GM19463 (cell line): ENCODE data around the gene DDX3X.
A peak's percentile ranks its signal among the peaks of the same experiment; 100 is the strongest.

Experiments used
- ATAC-seq: cut with Tn5 transposase; IDR thresholded peaks from one replicate; pipeline ENCODE4 v1.9.1; 2021; ENCODE audit warnings: mild to moderate bottlenecking, moderate library complexity; ENCODE audit not compliant: unreplicated experiment

Gene DDX3X

DNA sequence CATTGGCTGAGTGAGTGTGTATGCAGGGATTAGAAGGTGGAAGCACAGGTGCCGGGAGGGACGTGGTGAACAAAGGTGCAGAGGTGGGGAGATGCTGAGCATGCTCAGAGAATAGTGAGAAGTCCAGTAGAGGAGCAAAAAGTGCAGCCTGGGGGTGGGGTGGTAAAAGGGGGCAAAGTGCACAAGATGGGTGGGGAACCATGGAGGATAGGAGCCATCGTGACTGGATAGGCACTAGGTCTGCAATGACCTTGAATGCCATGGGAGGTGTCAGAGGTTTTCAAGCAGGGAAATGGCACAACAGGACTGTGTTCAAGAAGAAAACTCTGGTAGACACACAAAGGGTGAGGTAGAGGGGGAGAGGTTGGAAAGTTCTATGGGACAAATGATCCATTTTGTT, 6.6 kb upstream of the DDX3X start:
- no peak for ATAC-seq

DNA sequence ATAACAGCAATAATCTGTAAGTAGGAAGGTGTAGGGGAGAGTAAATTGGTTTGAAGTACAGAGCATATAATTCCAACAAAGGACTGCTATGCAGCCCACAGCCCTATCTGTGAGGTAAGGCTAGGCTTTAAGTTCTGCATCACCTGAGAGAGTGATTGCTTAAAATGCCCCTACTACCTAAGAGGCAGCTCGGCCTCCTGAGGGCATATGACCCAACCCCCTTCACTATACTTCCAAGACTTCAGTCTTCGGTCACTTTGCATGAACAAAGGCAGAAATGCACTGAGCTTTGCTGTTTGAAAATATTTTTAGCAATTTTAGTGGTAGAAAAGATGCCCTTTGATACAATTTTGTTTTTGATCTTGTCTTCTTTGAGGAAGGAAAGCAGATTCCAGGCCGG, 4.9 kb upstream of the DDX3X start:
- ATAC-seq, result no peak

DNA sequence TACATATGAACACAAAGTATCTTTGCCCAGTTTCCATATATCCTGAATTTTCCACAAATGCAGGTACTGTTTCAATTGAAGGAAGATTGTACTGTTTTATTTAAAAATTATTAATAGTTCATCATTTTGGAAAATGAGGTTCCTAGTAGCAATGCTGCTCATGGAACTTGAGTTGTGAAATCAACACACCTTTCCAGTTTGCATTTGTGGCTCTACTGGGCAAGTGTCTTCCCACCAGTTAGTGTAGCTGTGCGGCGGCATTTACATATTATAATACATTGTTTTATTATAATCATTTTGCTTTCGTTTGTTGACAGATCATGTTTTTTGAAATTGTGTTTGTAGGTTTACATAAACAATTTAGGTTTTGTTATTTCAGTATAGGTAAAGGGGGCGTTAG, 2.0 kb upstream of the DDX3X start:
- ATAC-seq, result no peak

DNA sequence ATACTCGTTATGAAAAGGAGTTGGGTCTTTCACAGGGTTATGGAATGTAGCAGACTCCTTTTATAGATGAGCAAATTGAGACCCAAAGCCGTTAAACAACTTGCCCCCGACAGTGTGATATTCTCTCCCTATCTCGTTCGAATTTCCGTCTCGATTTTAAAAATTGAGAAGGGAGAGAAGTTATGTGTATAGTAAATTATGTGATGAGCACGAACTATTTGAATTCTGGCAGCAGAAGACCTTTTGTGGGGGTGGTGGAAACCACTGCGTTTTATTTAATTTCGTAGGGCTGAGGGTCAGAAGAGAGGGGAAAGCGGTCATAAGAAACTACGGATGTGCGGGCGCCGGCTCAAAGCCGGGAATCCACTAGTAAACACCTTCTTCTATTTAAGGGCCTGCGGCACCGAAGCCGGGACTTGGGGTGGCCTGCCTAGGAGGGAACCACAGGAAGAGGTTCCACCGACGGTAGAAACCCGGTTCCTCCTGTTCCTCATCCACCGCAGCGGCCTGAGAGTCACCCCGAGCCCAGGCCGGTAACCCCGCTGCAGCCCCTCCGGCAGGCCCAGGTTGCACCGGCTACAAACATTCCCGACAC, 1.5 kb upstream of the DDX3X start:
- ATAC-seq, result peak; percentile 16

DNA sequence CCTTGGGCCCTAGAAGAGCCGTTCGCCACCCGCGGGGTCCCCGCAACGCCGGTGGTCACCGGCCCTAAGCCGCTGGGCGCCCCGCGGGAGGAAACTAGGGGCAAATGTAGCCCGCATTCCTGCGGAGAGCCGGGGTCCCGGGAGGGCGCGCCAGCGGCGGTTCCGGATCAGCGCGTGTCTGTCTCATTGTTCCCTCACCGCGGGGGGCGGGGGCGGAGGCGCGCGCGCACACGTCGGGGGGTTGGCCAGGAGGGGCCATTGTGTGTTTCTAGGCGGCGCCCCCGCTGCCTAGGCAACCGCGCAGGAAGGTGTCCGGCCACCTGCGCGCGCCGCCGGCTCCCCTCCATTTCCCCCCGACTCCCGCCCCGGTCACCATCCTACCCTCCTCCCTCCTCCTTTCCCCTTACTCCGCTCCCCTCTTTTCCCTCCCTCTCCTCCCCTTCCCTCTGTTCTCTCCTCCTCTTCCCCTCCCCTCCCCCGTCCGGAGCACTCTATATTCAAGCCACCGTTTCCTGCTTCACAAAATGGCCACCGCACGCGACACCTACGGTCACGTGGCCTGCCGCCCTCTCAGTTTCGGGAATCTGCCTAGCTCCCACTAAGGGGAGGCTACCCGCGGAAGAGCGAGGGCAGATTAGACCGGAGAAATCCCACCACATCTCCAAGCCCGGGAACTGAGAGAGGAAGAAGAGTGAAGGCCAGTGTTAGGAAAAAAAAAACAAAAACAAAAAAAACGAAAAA, 789 bp upstream of the DDX3X start:
- peak; percentile 40 for ATAC-seq

DNA sequence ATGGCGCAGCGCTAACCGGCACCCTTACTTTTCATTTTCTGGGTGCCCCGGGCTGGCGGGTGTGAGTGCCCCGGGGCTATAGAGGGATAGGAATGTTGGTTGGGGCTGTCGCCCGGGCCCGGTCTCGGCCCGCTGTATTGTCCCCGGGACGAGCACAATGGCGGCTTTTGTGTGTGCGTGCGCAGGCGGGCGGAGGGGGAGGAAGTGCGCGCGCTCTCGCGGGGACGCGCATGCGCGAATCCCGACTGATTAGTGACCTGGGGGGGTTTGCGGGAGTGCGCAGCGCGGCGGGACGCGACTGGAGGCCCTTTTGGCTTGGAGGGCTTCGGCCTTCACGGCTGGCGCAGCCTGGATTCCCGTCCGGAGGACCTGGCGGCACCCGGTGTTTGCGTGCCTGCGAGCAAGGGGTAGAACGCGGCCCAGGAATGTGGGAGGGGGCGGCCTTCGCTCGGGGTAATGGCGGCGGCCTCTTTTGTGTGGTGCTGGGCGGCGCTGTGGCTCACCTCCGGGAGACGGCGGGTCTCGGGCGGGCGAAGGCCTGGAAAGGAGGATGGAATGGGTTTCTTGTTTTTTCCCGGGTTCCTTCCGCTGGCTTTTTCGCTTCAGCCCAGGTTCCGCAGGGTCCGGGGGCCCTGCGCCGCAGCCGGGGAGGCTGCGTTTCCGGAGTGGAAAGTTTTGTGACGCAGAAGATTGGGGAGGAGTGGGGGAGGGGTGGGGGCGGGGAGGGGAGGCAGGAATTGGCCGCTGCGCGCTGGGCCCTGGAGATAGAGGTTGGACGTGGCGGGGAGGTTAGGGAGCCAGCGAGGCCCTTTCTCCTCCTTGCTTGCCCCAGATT, 618 bp downstream of the DDX3X start:
- ATAC-seq, result peak; percentile 21

DNA sequence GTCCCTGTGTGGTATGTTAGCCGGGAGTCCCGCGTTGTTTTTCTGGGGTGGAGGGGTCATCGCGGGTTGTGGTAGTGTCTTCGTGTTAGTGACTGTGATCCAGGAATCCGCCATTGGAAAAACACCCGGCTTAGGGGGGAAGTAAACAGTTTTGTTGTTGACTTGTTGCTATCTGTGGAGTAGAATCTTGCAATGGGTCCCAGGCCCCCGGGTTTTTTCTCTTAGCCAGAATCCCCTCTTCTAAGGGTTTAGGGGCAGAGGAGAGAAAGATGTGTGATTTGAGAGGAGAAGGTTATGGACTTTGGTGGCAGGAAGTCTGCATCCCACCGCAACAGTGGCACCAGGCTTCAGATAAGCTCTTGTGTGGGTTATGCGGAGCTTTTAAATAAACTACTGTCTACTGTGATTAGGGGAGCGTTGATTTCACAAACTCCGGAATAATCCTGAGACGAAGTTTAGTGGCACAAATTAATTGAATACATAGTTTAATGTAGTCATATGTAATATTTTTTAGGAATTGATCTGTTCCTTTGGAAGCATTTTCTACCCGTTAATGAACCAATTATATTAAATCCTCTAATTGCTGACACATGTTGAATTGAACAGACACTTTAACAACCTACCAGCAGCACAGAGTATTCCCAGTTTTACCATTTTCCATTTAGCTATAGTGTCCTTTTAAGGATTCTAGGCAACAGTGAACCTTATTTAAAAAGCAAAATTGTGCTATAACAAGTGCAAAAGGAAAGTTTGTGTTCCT, 1.4 kb downstream of the DDX3X start:
- no peak for ATAC-seq

DNA sequence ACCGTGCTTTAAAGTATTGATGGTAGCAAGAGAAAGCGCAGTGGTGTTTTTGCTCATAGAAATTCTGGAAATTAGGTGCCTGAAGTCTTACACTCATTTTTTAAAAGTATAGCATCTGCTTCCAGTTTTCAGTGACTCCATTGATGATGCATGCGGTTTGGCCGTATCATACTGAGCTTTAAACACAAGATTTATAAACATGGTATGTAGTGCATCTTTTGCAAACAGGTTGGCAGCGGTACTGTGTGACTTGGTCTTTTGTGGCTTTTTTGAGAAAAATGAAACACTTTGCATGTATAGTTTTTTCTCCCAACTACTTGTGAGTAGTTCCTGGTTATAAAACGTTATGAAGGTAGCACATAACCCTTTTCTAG, 2.0 kb downstream of the DDX3X start:
- ATAC-seq, result no peak

DNA sequence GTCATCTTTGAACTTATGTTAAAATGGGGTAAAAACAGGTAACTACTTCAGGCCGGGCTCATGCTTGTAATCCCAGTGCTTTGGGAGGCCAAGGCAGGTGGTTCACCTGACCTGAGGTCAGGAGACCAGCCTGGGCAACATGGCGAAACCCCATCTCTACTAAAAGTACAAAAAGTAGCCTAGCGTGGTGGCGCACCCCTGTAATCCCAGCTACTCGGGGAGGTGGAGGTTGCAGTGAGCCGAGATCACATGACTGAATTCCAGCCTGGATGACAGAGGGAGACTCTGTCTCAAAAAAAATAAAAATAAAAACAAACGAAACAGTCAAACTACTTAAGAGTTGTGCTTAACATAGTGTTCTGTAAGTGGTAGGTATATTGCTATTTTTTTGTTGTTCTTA, 2.5 kb downstream of the DDX3X start:
- ATAC-seq, result no peak

DNA sequence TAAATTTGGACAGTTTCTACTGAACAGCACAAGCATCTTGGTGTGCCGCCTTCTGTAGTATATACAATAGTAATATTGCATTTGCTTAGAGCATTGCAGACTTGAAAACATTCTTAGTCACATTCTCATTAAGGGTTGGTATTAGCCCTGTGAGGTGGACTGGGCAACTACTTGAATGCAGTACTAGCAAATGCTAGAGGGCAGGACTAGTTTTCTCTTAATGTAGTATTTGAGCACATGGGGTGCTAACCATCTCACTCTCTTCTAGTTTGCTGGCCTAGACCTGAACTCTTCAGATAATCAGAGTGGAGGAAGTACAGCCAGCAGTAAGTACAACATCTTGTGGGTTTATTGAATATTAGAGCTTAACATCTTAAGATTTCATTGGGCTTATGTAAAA, 3.2 kb downstream of the DDX3X start:
- no peak for ATAC-seq

DNA sequence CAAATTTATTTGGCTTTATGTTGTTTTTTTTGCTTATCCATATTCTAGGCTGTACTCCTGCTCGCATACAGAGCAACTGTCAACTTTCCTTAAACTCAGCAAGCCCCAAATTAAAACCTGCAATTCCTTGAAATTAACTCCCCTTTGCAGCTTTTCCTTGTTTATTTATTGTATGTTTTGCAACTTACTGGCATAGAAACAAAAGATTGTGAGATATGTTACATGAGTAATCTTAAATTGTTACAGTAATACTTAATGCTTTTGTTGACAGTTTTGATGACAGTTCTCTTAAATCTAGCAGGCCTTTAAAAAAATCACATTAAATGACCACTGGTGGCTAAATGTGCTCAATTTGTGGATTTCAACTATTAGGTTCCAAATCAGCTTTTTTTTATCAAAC, 4.5 kb downstream of the DDX3X start:
- ATAC-seq, result no peak

DNA sequence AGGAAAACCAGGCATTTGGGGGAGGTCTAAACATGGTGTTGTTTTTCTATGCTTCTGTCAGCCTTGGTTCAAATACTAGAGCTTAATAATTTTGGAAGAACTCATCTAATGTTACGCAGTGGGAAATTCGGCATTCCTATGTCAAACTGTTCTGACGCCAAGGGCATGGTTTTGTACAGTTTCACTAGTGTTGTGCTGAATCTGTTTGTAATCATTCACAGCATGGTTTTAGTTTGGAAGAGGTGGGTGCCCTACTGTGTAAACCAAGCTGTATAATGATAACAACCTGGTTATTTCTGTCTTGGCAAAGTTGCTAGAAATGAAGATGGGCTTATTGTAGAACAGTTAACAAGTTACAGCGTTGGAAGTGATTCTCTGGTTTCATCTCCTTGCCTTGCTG, 5.2 kb downstream of the DDX3X start:
- ATAC-seq, result no peak

DNA sequence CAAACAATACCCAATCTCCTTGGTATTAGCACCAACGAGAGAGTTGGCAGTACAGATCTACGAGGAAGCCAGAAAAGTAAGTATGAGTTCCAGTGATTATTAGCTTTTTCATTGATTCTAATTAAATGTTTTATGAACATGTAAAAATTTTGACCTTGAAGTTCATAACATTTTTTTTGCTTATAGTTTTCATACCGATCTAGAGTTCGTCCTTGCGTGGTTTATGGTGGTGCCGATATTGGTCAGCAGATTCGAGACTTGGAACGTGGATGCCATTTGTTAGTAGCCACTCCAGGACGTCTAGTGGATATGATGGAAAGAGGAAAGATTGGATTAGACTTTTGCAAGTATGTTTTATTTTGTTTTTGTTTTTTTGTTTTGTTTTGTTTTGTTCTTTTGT, 10.1 kb downstream of the DDX3X start:
- no peak for ATAC-seq

DNA sequence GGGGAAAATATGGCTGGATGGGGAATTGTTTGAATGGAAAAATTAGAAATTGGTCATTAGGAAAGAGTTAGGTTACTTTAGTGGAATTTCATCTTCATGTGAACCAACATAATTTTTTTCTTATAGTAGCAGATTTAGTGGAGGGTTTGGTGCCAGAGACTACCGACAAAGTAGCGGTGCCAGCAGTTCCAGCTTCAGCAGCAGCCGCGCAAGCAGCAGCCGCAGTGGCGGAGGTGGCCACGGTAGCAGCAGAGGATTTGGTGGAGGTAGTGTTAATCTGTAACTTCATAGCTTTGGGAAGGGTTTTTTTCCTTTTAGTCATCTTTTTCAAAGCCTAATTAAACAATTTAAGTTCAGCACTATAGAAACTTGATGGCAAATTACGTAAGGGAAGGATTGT, 13.2 kb downstream of the DDX3X start:
- no peak for ATAC-seq

DNA sequence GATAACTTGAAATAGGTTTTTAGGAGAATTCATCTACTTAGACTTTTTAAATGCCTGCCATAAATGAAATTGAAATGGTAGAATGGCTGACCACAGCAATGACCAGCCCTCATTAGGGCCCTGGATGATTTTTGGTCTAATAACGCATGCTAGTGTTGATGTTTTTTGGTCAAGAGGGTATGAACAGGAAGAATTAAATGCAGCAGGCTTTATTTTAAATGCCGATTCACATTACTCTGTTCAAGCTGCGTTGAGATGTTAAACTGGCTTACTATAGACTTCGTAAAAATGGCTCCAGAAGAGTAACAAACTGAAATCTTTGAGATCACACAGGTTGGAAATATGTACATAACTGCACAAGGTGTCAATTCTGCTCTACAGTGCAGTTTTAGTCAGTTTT, 14.6 kb downstream of the DDX3X start:
- ATAC-seq, result no peak

DNA sequence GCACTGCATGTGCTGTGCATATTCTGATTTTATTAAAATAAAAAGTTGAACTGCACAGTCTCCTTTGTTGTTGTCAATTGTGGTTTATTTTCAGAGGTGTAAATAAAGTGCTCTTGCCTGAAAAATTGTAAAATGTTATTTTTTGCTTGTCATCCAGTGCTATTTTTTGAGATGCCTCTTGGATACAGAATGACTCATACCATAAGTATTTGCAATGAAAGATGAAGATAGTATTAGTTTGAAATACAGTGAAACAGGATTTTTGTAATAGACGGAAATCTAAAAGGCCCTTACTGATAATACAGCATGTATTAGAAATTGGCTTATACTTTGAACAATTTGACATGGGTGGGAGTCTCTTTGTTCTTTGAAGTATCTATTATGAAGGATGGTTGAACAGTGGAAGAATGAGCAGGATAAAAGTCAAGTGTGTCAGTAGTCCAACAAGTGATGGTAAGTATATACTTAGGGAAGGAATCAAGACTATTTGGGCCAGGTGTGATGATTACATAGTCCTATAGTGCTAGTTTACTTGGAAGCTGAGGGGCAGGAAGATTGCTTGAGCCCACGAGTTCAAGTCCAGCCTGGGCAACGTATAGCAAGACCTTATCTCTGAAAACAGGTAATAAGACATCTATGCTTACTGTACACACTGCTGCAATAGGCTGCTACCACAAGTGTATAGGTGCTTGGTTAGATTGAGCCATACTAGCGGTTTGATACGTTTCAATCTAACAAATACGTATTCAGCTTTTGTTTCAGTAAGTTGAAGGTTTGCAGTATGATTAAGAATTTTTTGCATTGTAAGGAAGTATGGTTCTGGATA, 16.4 kb downstream of the DDX3X start:
- ATAC-seq, result no peak

DNA sequence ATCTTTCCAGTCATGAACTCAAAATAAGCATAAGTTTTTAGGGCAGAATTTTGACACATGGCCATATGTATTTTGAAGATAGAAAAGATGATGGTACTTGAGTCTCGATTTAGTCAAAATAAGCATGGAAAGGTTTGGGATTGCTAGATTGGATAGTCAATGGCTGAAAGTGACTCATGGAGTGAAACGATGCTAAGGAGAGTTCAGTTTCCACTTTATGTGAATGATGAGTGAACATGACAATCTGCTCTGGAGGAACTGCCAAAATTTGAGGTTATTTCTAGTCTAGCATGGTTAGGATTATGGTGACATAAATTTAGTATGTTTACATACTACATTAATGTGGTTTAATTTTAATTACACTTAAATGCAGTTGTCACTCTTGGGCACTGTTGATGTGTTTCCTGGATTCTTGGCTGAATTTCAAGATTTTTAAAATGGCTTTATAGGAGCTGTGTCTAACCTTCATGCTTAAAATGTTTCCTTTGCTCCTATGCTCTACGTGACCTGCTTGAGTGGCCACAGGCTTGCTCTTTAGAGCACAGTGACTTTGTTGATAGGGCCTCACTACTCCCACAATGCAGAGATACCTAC, 17.1 kb downstream of the DDX3X start:
- ATAC-seq, result no peak

DNA sequence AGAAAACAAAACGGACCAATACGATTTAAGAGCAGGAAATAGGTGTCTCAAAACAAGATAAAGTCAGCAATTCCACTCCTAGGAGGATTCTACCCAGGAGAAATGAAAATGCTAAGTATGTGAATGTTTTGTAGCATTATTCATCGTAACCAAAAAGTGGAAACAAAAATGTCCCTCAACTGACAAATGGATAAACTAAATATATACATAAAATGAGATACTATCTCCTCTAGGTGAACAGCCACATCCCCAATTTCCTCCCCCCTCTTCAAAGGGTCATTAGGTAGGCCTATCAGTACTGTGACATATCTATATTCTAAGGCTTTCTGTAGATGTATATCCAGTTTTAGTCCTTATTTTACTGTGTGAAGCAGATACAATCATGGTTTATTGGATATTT, 18.0 kb downstream of the DDX3X start:
- ATAC-seq, result no peak

DNA sequence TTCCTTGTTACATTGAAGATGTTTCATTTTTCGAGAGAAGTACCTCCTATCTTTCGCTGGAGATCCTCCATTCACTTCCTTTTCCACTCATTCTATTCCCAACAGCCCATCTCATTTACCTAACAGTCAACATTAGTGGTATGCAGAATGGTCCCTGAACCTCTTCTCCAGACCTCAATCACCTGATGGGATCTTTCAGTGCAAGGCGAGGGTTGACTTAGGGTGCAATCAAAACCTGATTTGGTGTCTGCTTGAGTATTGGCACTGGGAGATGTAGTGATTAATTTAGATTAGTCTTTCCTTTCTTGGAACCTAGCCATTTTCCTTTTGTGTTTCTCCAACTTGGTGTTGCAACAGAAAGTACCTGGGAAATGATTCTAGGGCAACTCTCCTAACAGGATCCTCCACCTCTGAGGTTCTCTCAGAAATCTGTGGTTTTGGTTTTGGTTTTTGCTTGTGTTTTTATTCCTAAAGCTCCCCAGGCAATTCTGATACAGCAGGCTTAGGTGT, 18.4 kb downstream of the DDX3X start:
- ATAC-seq, result no peak

DNA sequence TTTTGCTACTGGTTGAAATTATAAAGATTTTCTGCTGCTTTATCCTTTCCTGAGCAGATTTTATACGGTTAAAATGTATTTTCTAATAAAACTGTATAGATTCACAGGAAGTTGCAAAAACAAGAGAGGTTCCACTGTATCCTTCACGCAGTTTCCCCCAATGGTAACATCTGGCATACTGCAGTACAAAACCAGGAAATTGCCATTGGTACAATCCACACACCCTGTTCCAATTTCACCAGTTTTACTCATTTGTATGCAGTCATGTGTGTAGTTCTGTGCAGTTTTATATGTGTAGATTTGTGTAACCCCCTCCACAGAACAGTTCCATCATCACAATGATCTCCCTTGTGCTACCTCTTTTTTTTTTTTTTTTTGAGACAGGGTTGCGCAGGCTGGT, 20.0 kb downstream of the DDX3X start:
- no peak for ATAC-seq
